Chondrocyte (in vitro differentiated cells): ENCODE data around the gene TIMM50. TPM values are rescaled to one million over a fixed set of nuclear protein-coding genes. Genes with fewer than 3 reads are reported as not detected.
A peak's percentile ranks its signal among the peaks of the same experiment; 100 is the strongest.

ENCODE experiments used
- DNase-seq: peaks from one replicate; pipeline ENCODE4 v3.0.0; 2021; ENCODE audit warnings: mixed read lengths, low spot score
- H3K27ac Mint-ChIP-seq: one replicate; pipeline ENCODE4 v1.8.0; 2021; ENCODE audit warnings: mild to moderate bottlenecking, moderate library complexity, mixed read lengths; ENCODE audit not compliant: unreplicated experiment
- H3K27me3 Mint-ChIP-seq: 2 replicates; pipeline ENCODE4 v1.8.0; 2021; ENCODE audit warnings: low read depth, mixed read lengths
- H3K36me3 Mint-ChIP-seq: 2 replicates; pipeline ENCODE4 v1.8.0; 2021; ENCODE audit warnings: low read depth, mixed read lengths
- H3K4me1 Mint-ChIP-seq: 2 replicates; pipeline ENCODE4 v1.8.0; 2021; ENCODE audit warnings: low read depth, mild to moderate bottlenecking, mixed read lengths
- H3K4me3 Mint-ChIP-seq: one replicate; pipeline ENCODE4 v1.8.0; 2021; ENCODE audit warnings: mild to moderate bottlenecking, moderate library complexity, mixed read lengths; ENCODE audit not compliant: unreplicated experiment
- H3K9me3 Mint-ChIP-seq: 2 replicates; pipeline ENCODE4 v1.8.0; 2021; ENCODE audit warnings: low read depth, mixed read lengths
- total RNA-seq: library from RNA; stranded (reverse); gene quantifications from 3 replicates; pipeline ENCODE4 v1.2.1, GENCODE V29; 2021
- TF ChIP-seq, protein P1 (sequence below): fragments of 200-600 bp; sonication (generic); IDR thresholded peaks from 2 replicates; pipeline ENCODE4 v1.5.0; 2021; ENCODE audit warnings: antibody characterized with exemption, mild to moderate bottlenecking, moderate library complexity

Gene TIMM50
- total RNA-seq, 1 donor from 2014 or later = 49.9 TPM

DNA sequence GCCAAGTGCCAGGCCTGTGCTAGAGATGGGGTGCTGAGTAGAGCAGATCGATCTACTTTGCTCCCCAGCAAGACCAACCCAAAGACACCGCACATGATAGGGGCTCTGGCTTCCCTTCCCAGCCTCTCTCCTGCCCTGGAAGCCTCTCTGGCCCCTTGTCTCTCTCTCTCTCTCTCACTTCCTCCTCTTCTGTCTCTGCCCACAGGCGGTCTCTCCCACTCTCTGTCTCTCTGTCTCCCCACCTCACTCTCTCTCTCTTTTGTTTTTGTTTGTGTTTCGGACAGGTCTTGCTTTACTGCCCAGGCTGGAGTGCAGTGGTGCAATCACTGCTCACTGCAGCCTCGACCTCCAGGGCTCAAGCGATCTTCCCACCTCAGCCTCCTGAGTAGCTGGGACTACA is 35.6 kb downstream of the TIMM50 start:
- TF ChIP-seq, protein P1, sequence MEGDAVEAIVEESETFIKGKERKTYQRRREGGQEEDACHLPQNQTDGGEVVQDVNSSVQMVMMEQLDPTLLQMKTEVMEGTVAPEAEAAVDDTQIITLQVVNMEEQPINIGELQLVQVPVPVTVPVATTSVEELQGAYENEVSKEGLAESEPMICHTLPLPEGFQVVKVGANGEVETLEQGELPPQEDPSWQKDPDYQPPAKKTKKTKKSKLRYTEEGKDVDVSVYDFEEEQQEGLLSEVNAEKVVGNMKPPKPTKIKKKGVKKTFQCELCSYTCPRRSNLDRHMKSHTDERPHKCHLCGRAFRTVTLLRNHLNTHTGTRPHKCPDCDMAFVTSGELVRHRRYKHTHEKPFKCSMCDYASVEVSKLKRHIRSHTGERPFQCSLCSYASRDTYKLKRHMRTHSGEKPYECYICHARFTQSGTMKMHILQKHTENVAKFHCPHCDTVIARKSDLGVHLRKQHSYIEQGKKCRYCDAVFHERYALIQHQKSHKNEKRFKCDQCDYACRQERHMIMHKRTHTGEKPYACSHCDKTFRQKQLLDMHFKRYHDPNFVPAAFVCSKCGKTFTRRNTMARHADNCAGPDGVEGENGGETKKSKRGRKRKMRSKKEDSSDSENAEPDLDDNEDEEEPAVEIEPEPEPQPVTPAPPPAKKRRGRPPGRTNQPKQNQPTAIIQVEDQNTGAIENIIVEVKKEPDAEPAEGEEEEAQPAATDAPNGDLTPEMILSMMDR = no peak
- H3K36me3 Mint-ChIP-seq = peaks cover 5% of the 10 kb centered on the region
- DNase-seq = peak; percentile 17
- H3K27ac Mint-ChIP-seq = no peak overlapping the region
- peak overlapping the region; percentile 6 for H3K4me3 Mint-ChIP-seq
- no peaks in the 10 kb centered on the region for H3K9me3 Mint-ChIP-seq
- H3K27me3 Mint-ChIP-seq = peaks cover 41% of the 10 kb centered on the region
- H3K4me1 Mint-ChIP-seq = peaks cover 14% of the 10 kb centered on the region

DNA sequence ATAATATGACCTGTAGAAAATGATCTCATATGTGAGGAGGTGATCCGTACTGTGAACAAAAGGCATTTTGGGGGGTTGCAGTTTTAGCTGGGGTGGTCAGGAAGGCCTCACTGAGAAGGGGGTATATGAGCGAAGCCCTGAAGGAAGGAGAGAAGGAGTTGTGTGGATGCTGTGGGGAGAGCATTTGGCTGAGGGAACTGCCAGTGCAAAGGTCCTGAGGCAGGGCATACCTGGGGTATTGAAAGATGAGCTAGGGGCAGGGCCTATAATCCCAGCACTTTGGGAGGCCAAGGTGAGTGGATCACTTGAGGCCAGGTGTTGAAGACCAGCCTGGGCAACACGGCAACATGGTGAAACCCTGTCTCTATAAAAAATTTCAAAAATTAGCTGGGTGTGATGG is 36.8 kb downstream of the TIMM50 start:
- no peak for DNase-seq
- H3K27ac Mint-ChIP-seq = no peak overlapping the region
- peaks cover 5% of the 10 kb centered on the region for H3K36me3 Mint-ChIP-seq
- peaks cover 14% of the 10 kb centered on the region for H3K4me1 Mint-ChIP-seq
- no peak overlapping the region for H3K4me3 Mint-ChIP-seq
- TF ChIP-seq, protein P1 = no peak
- peaks cover 39% of the 10 kb centered on the region for H3K27me3 Mint-ChIP-seq
- no peaks in the 10 kb centered on the region for H3K9me3 Mint-ChIP-seq

DNA sequence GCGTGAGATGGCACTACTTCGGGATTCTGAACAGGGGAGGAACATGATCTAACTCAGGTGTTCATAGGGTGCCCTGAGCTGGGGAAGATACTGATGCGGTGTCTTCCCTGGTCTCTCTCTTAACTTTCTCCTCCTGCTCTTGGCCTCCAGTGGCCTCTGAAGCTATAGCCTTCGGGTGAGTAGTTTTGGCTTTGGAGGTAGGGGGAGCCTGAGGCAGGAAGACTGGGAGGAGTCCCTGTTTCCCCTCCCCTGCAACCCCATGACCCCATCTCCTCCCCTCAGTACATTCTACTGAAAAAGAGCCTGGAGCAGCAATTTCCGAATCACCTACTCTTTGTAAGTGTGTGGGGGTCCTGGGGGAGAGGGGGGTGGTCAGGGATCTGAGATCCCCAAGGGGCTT is 37.8 kb downstream of the TIMM50 start:
- TF ChIP-seq, protein P1 = no peak
- no peak for DNase-seq
- Mint-ChIP-seq H3K36me3 (peaks cover 5% of the 10 kb centered on the region), H3K27ac (no peak overlapping the region), H3K9me3 (no peaks in the 10 kb centered on the region), H3K4me1 (peaks cover 14% of the 10 kb centered on the region), H3K27me3 (peaks cover 35% of the 10 kb centered on the region), H3K4me3 (no peak overlapping the region)

DNA sequence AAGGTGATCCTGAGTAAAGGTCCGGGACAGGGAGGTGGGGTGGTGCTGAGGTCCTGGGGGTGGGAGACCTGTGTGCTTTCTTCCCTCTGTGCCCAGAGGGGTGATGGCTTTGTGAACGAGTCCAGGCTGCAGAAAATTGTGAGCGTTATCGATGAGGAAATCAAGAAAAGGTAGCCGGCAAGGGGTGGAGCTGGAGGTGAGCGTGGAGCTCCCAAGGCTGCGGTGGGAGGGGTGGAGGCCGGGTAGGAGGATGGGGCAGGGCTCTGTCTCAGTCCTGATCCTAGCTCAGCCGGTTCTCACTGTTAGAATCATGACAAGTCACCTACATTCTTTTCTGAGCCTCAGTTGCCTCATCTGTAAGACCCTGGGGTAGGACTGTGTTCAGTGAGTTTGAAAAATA is 38.3 kb downstream of the TIMM50 start:
- Mint-ChIP-seq H3K4me1 (peaks cover 14% of the 10 kb centered on the region), H3K36me3 (peaks cover 5% of the 10 kb centered on the region), H3K4me3 (no peak overlapping the region), H3K27ac (no peak overlapping the region), H3K9me3 (no peaks in the 10 kb centered on the region), H3K27me3 (peaks cover 31% of the 10 kb centered on the region)
- DNase-seq = no peak
- TF ChIP-seq, protein P1 = no peak

DNA sequence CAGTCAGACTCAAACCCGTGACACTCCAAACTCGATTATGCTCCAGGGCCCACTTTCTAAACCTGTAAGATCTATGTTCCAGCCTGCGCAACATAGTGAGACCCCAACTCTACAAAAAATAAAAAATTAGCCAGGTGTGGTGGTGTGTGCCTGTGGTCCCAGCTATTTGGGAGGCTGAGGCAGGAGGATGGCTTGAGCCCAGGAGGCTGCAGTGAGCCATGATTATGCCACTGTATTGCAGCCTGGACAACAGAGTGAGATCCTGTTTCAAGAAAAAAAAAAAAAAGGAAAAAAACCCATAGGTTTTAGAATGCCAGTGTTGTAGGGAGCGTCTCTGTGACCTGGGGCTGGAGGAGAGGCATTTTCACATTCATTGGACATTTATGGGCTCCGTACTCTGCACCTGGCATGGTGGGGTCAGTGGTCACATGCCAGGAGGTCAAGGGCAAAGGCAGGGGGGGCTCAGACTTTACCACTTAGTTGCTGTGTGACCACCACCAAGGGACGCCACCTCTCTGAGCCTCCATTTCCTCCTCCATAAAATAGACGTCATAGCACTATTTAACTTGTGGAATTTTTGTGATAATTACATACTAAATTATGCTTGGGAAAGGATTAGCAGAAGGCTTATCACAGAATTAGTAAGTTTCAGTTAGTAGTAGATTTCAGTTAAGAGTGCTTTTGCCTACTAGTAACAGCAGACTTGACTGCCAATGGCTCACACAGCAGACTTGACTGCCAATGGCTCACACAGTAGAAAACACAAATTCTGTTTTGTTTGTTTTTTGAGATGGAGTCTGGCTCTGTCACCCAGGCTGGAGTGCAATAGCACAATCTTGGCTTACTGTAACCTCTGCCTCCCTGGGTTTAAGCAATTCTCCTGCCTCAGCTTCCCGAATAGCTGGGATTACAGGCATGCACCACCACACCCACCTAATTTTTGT is 40.2 kb downstream of the TIMM50 start:
- no peak overlapping the region for H3K4me3 Mint-ChIP-seq
- H3K9me3 Mint-ChIP-seq = no peaks in the 10 kb centered on the region
- peaks cover 5% of the 10 kb centered on the region for H3K36me3 Mint-ChIP-seq
- no peak overlapping the region for H3K27ac Mint-ChIP-seq
- H3K27me3 Mint-ChIP-seq = peaks cover 16% of the 10 kb centered on the region
- TF ChIP-seq, protein P1 = no peak
- no peak for DNase-seq
- peaks cover 5% of the 10 kb centered on the region for H3K4me1 Mint-ChIP-seq
